ENCODE data around the gene SLC35G3. TPM values are rescaled to one million over a fixed set of nuclear protein-coding genes. Genes with fewer than 3 reads are reported as not detected.
"Not testable (repeated sequence)": the region's sequence is repeated elsewhere in the genome, so short reads cannot be mapped to it uniquely, and the experiment has no call there.

SLC35G3 gene
- total RNA-seq, 2 donors from 2014 or later, result not detected

- no peaks in the 10 kb centered on the region for H3K9me3 Mint-ChIP-seq
- no peak overlapping the region for H3K4me3 Mint-ChIP-seq
- peak overlapping the region in 1 of 2 donors; percentile 63 for H3K27ac Mint-ChIP-seq
- no peaks in the 10 kb centered on the region for H3K36me3 Mint-ChIP-seq
- DNase-seq (ENCODE audit: low spot score) (no peak), ATAC-seq (no peak)
- no peaks in the 10 kb centered on the region for H3K27me3 Mint-ChIP-seq
- peaks cover 14 to 17% of the 10 kb centered on the region in 2 donors for H3K4me1 Mint-ChIP-seq (ENCODE audit: low read depth in 2 of 2)
These were observed 26.5 kb downstream of the SLC35G3 start for GRCh38 chr17:35167666-35168065.

GRCh38 chr17:35167046-35167445, 27.1 kb downstream of the SLC35G3 start:
- ATAC-seq (no peak), DNase-seq (ENCODE audit: low spot score) (no peak)
- Mint-ChIP-seq H3K4me1 (ENCODE audit: low read depth in 2 of 2) (peaks cover 17 to 20% of the 10 kb centered on the region in 2 donors), H3K27ac (peak overlapping the region in 1 of 2 donors; percentile 7), H3K4me3 (no peak overlapping the region), H3K9me3 (no peaks in the 10 kb centered on the region), H3K36me3 (no peaks in the 10 kb centered on the region), H3K27me3 (no peaks in the 10 kb centered on the region)

GRCh38 chr17:35166526-35166925, 27.7 kb downstream of the SLC35G3 start:
- Mint-ChIP-seq H3K27ac (peak overlapping the region in 1 of 2 donors; percentile 7), H3K9me3 (no peaks in the 10 kb centered on the region), H3K4me3 (no peak overlapping the region), H3K36me3 (no peaks in the 10 kb centered on the region), H3K27me3 (no peaks in the 10 kb centered on the region), H3K4me1 (ENCODE audit: low read depth in 2 of 2) (peaks cover 19 to 23% of the 10 kb centered on the region in 2 donors)
- no peak for ATAC-seq
- DNase-seq (ENCODE audit: low spot score), result no peak

GRCh38 chr17:35164716-35165115, 29.5 kb downstream of the SLC35G3 start:
- no peak for ATAC-seq
- no peaks in the 10 kb centered on the region for H3K36me3 Mint-ChIP-seq
- no peak overlapping the region for H3K4me3 Mint-ChIP-seq
- H3K27me3 Mint-ChIP-seq, result no peaks in the 10 kb centered on the region
- H3K9me3 Mint-ChIP-seq, result no peaks in the 10 kb centered on the region
- H3K27ac Mint-ChIP-seq, result no peak overlapping the region
- H3K4me1 Mint-ChIP-seq (ENCODE audit: low read depth in 2 of 2), result peaks cover 32 to 38% of the 10 kb centered on the region in 2 donors
- DNase-seq (ENCODE audit: low spot score), result no peak

DNA sequence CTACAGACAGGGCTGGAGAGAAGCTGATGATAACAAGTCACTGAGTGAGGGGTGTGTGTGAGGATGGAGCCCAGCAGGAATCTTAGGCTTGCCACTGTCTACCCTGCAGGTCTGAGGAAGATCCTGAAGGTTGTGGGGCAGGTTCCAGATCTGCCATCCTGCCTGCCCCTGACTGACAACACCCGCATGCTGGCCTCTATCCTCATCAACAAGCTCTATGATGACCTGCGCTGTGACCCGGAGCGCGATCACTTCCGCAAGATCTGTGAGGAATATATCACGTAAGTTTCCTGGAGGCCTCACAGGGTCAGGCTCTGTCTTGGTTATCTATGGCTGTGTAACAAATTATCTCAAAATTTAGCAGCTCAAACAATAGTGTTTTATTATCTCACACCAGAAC, 30.3 kb downstream of the SLC35G3 start:
- ATAC-seq (no peak), DNase-seq (ENCODE audit: low spot score) (no peak)
- Mint-ChIP-seq H3K27me3 (no peaks in the 10 kb centered on the region), H3K36me3 (no peaks in the 10 kb centered on the region), H3K9me3 (no peaks in the 10 kb centered on the region), H3K27ac (peak overlapping the region in 1 of 2 donors; percentile 22), H3K4me3 (no peak overlapping the region), H3K4me1 (ENCODE audit: low read depth in 2 of 2) (peaks cover 37 to 42% of the 10 kb centered on the region in 2 donors)

DNA sequence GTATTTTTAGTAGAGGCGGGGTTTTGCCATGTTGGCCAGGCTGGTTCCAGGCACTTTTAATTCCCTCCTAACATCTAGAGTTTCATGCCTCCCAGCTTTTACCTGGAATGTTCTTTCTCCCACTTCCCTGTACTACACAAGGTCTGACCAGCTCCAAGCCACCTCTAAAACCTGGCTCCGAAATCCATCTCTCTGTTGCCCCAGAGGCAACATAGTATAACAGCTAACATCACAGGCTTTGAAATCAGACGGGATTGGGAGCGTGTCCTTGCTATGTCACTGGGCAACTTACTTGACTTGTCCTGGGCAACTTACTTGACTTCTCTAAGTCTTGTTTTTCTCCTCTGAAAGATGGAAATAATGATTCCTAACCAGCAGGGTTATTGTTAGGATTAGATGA, 31.4 kb downstream of the SLC35G3 start:
- no peak for DNase-seq (ENCODE audit: low spot score)
- H3K27me3 Mint-ChIP-seq, result no peaks in the 10 kb centered on the region
- ATAC-seq, result no peak
- no peaks in the 10 kb centered on the region for H3K36me3 Mint-ChIP-seq
- peak overlapping the region; percentile 83 to 85 for H3K27ac Mint-ChIP-seq
- H3K4me1 Mint-ChIP-seq (ENCODE audit: low read depth in 2 of 2), result peaks cover 37 to 42% of the 10 kb centered on the region in 2 donors
- H3K9me3 Mint-ChIP-seq, result no peaks in the 10 kb centered on the region
- peak overlapping the region; percentile 28 for H3K4me3 Mint-ChIP-seq

DNA sequence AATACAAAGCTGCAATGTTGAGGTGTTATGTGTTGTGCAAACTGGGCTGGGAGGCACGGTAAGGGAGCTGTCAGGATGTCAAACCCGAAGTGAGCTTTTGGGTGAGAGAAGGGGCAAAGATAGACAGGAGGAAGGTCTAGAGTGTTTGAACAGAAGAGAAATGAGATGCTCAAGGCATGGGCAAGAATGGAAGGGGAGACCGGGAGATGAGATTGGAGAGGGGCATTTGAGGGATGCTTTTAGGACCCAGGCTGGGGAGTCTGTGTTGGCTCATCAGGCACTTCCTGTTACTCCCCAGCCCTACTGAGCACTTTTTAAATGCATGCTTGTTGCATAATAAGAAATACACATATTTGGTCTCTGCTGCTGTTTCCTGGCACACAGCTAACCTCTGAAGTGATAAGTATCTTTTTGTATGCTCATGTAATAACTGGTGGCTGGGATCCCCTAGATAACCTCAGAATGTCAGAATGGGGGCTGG, 32.9 kb downstream of the SLC35G3 start:
- ATAC-seq (peak; percentile 87 to 88), DNase-seq (ENCODE audit: low spot score) (no peak)
- Mint-ChIP-seq H3K4me3 (peak overlapping the region; percentile 81), H3K9me3 (no peaks in the 10 kb centered on the region), H3K27ac (peak overlapping the region; percentile 83 to 85), H3K27me3 (no peaks in the 10 kb centered on the region), H3K36me3 (no peaks in the 10 kb centered on the region), H3K4me1 (ENCODE audit: low read depth in 2 of 2) (peaks cover 37 to 38% of the 10 kb centered on the region in 2 donors)

- DNase-seq (ENCODE audit: low spot score) (no peak), ATAC-seq (peak; percentile 79 to 81)
- Mint-ChIP-seq H3K27ac (peak overlapping the region; percentile 83 to 85), H3K9me3 (no peaks in the 10 kb centered on the region), H3K27me3 (no peaks in the 10 kb centered on the region), H3K4me3 (peak overlapping the region; percentile 81), H3K4me1 (ENCODE audit: low read depth in 2 of 2) (peaks cover 36 to 37% of the 10 kb centered on the region in 2 donors), H3K36me3 (no peaks in the 10 kb centered on the region)
These were observed 33.6 kb downstream of the SLC35G3 start for GRCh38 chr17:35160354-35161201.

DNA sequence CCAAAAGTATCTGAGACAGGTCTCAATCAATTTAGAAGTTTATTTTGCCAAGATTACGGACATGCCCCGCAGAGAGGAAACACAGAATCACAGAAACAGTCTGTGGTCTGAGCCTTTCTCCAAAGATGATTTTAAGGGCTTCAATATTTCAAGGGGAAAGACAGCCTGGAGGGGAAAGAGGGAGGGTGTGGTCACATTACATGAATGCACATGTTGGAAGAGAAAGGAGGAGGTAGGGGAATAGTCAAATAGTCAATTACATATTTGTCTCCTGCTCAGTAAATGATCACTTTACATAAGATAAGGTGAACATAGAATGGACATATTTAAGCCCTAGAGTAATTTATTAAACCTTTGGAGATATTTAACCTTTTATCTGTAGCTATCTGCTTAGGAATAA, 34.3 kb downstream of the SLC35G3 start:
- H3K36me3 Mint-ChIP-seq, result no peaks in the 10 kb centered on the region
- no peak for ATAC-seq
- peak overlapping the region; percentile 83 to 85 for H3K27ac Mint-ChIP-seq
- no peaks in the 10 kb centered on the region for H3K27me3 Mint-ChIP-seq
- peak overlapping the region; percentile 81 for H3K4me3 Mint-ChIP-seq
- no peak for DNase-seq (ENCODE audit: low spot score)
- peaks cover 36 to 37% of the 10 kb centered on the region in 2 donors for H3K4me1 Mint-ChIP-seq (ENCODE audit: low read depth in 2 of 2)
- H3K9me3 Mint-ChIP-seq, result no peaks in the 10 kb centered on the region

DNA sequence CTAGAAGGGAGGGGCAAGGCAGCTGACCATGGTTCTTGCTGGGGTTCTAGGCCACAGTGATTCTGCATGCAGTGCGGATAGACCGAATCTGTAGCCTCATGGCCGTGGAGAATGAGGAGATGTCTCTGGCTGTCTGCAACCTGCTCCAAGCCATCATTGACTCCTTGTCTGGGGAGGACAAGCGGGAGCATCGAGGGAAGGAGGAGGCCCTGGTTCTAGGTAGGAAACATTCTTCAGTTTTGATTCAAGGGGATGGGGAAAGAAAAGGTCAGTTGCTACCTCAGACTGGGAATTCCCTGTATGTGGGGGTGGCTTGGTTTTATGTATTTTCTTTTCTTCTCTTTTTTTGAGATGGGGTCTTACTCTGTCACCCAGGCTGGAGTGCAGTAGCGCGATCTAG, 38.9 kb downstream of the SLC35G3 start:
- no peaks in the 10 kb centered on the region for H3K36me3 Mint-ChIP-seq
- no peak for ATAC-seq
- no peaks in the 10 kb centered on the region for H3K27me3 Mint-ChIP-seq
- no peak overlapping the region for H3K27ac Mint-ChIP-seq
- no peak overlapping the region for H3K4me3 Mint-ChIP-seq
- H3K9me3 Mint-ChIP-seq, result no peaks in the 10 kb centered on the region
- peaks cover 8 to 11% of the 10 kb centered on the region in 2 donors for H3K4me1 Mint-ChIP-seq (ENCODE audit: low read depth in 2 of 2)
- no peak for DNase-seq (ENCODE audit: low spot score)

DNA sequence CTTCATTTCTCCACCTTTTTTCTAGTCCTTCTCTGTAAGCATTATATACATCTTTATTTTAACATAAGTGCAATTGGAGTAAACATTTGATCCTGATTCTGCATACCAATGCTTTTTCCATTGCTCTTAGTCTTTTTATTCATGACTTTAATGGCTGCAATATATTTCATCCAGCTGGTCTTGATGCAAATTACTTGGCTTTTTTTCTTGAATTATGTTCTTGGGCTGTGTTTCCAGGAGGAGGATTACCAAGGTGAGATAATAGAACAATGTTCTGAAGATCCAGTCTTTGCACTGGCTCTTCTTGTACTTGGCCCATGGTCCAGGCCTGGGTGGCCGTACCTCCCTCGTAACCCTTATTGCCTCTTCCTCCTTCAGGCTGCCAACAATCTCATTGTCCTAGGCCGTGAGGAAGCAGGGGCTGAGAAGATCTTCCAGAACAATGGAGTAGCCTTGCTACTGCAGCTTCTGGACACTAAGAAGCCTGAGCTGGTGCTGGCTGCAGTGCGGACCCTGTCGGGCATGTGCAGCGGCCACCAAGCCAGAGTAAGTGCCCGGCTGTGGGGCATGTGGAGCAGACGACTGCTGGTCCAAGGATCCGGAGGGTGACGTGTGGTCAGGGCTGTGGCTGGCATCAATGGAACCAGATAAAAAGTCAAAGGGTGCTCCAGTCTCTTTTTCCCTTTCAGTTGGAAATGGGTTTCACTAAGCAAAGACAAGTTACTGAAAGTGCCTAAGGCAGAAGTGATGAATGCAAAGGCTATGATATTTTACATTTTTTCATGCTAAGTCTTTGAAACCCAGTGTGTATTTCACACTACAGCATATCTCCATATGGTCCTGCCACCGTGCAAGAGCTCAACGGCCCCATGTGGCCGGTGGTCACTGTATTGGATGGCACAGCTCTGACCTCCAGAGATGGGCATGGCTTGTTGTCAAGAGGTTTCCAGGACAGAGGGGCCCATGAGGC, 39.7 kb downstream of the SLC35G3 start:
- no peak for DNase-seq (ENCODE audit: low spot score)
- Mint-ChIP-seq H3K27ac (no peak overlapping the region), H3K4me3 (no peak overlapping the region), H3K36me3 (no peaks in the 10 kb centered on the region), H3K9me3 (no peaks in the 10 kb centered on the region), H3K27me3 (no peaks in the 10 kb centered on the region), H3K4me1 (ENCODE audit: low read depth in 2 of 2) (peaks cover 2 to 3% of the 10 kb centered on the region in 2 donors)
- no peak for ATAC-seq

- H3K27me3 Mint-ChIP-seq, result no peaks in the 10 kb centered on the region
- H3K9me3 Mint-ChIP-seq, result no peaks in the 10 kb centered on the region
- no peak overlapping the region for H3K27ac Mint-ChIP-seq
- H3K4me1 Mint-ChIP-seq (ENCODE audit: low read depth in 2 of 2), result no peaks in the 10 kb centered on the region
- ATAC-seq (no peak), DNase-seq (ENCODE audit: low spot score) (no peak)
- H3K4me3 Mint-ChIP-seq, result no peak overlapping the region
- H3K36me3 Mint-ChIP-seq, result no peaks in the 10 kb centered on the region
These were observed 41.6 kb downstream of the SLC35G3 start for GRCh38 chr17:35152421-35153140.

- H3K36me3 Mint-ChIP-seq; H3K9me3 Mint-ChIP-seq; H3K27me3 Mint-ChIP-seq; H3K4me1 Mint-ChIP-seq (ENCODE audit: low read depth in 2 of 2); ATAC-seq; DNase-seq (ENCODE audit: low spot score); H3K27ac Mint-ChIP-seq; H3K4me3 Mint-ChIP-seq: not testable (repeated sequence)
These were observed 43.1 kb downstream of the SLC35G3 start for GRCh38 chr17:35151080-35151479.
